Measurements from ENCODE around the gene LOC101059915. TPM values are rescaled to one million over a fixed set of nuclear protein-coding genes. Genes with fewer than 3 reads are reported as not detected.
"Not testable (repeated sequence)": the region's sequence is repeated elsewhere in the genome, so short reads cannot be mapped to it uniquely, and the experiment has no call there.

LOC101059915 gene

GRCh38 chrX:71720289-71720886, 53.0 kb downstream of the LOC101059915 start:
- not testable (repeated sequence) for H3T11ph ChIP-seq (ENCODE audit: low read length); H3K27ac Mint-ChIP-seq; H2BK20ac ChIP-seq (ENCODE audit: low read depth, low read length, poor library complexity, severe bottlenecking); DNase-seq; H3K79me2 ChIP-seq (ENCODE audit: insufficient read depth, low read length); H3K23me2 ChIP-seq (ENCODE audit: insufficient read length, low read depth, low read length, poor library complexity, severe bottlenecking); H3K4me2 ChIP-seq (ENCODE audit: insufficient read depth, insufficient read length, low read length); H3K27me3 Mint-ChIP-seq (ENCODE audit: low read depth); H3K36me3 Mint-ChIP-seq (ENCODE audit: insufficient read depth in 1 of 3, low read depth in 3 of 3); H2BK12ac ChIP-seq (ENCODE audit: insufficient read length, low read depth, low read length); H4K91ac ChIP-seq (ENCODE audit: insufficient read length, low read depth, low read length); H3K79me1 ChIP-seq (ENCODE audit: insufficient read depth, low read depth, low read length, poor library complexity, severe bottlenecking); H3K4me1 Mint-ChIP-seq; H2BK15ac ChIP-seq (ENCODE audit: low read depth, low read length); H3K9me3 Mint-ChIP-seq; H3K9ac ChIP-seq (ENCODE audit: extremely low read depth, insufficient read length, low read length); H2AK5ac ChIP-seq (ENCODE audit: insufficient read length, low read length); H4K20me1 ChIP-seq (ENCODE audit: control insufficient read depth, insufficient read depth, insufficient read length); H3K56ac ChIP-seq (ENCODE audit: insufficient read length, low read depth, low read length); H3K4ac ChIP-seq (ENCODE audit: low read depth, low read length); H3K18ac ChIP-seq (ENCODE audit: insufficient read length, low read depth, low read length); H3K4me3 Mint-ChIP-seq; H4K5ac ChIP-seq (ENCODE audit: insufficient read length, low read depth, low read length); H3K14ac ChIP-seq (ENCODE audit: insufficient read depth, low read length); H2BK120ac ChIP-seq (ENCODE audit: low read depth, low read length, poor library complexity, severe bottlenecking); H3K23ac ChIP-seq (ENCODE audit: insufficient read length, low read depth, low read length); H3K27me3 ChIP-seq (ENCODE audit: insufficient read depth, low read length); H3K27ac ChIP-seq (ENCODE audit: insufficient read length, low read depth, low read length); H4K8ac ChIP-seq (replicated peaks; ENCODE audit: insufficient read length, low read depth, low read length); H2AFZ ChIP-seq (ENCODE audit: low read length); H2BK5ac ChIP-seq (ENCODE audit: insufficient read length, low read length); H3K4me1 ChIP-seq (ENCODE audit: insufficient read depth, low read length); H3K9me3 ChIP-seq (ENCODE audit: control insufficient read depth, low read depth, low read length)
- WGBS (ENCODE audit: extremely low coverage, insufficient read length, low lambda C conversion rate): no CpG with 5 or more reads among the region's 20 CpGs

Other genes starting within 250 kb of the LOC101059915 start
- gene OGT, start 134.4 kb upstream of the LOC101059915 start, total RNA-seq (2021): 108 and 116 TPM in 2 replicates
- 0.48 and 0.96 TPM in 2 replicates for gene GCNA, start 89.1 kb upstream of the LOC101059915 start, total RNA-seq (2021)
- gene CXCR3, start 49.0 kb upstream of the LOC101059915 start, total RNA-seq (2021): not detected in 2 replicates
- gene CXorf49, start 50.7 kb downstream of the LOC101059915 start, total RNA-seq (2021): not detected in 2 replicates
- gene CXorf49B, start 95.8 kb downstream of the LOC101059915 start, total RNA-seq (2021): not detected in 2 replicates
- gene NHSL2, start 243.3 kb downstream of the LOC101059915 start, total RNA-seq (2021): 5.7 and 6.4 TPM in 2 replicates